Measurements from ENCODE around the gene ANGPT4. TPM values are rescaled to one million over a fixed set of nuclear protein-coding genes. Genes with fewer than 3 reads are reported as not detected.

Gene ANGPT4
- total and polyA plus RNA-seq, 2 of the 8 experiments (the other 6 are each of a cell fraction or from before 2014, with no cell fraction given) = 0.07 to 0.33 TPM

DNA sequence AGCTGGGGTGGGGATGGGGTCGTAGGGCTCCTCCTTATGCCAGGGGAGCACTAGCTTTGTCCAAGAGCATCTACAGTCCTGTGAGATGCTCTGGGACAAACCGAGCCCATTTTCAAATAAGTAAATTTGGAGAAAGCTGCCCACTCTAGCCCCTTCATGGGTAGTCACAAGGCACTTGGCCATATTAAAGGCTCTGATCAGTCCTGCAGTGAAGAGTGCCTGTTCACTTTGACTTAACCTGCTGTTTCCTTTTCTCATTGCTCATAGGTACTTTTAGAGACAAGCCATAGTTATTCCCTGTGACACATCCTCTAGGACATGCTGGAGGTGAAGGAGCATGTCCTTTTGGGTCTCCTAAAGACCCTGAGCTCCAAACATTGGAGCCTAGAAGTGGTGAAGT lies 44.2 kb downstream of the ANGPT4 start:
- no peak overlapping the region for H3K9ac ChIP-seq (replicated peaks in 1 of 4; ENCODE audit: extremely low read depth in 1 of 4, low read depth in 3 of 4, low read length in 3 of 4)
- H4K8ac ChIP-seq (ENCODE audit: extremely low read depth, insufficient read depth, low read length) = no peak overlapping the region
- H4K91ac ChIP-seq (replicated peaks; ENCODE audit: insufficient read length, low read length) = no peak overlapping the region
- no peak overlapping the region for H2BK20ac ChIP-seq (ENCODE audit: low read length)
- no peak overlapping the region for H3K14ac ChIP-seq (ENCODE audit: insufficient read length)
- peaks cover 0 to 4% (median 0%) of the 10 kb centered on the region in 4 experiments; a peak in 3 of 7 replicates for H3K4me1 ChIP-seq (replicated peaks in 1 of 4; ENCODE audit: control insufficient read depth in 3 of 4, insufficient read depth in 4 of 4, low read length in 3 of 4)
- no peaks in the 10 kb centered on the region for H3K79me1 ChIP-seq (ENCODE audit: low read depth, low read length)
- H3K4me2 ChIP-seq (ENCODE audit: insufficient read depth in 1 of 2, low read depth in 2 of 2, low read length in 2 of 2) = no peak overlapping the region
- H3K9me3 ChIP-seq (ENCODE audit: insufficient read depth in 2 of 2, low read depth in 1 of 2, low read length in 1 of 2) = no peaks in the 10 kb centered on the region
- H3K18ac ChIP-seq (ENCODE audit: extremely low read depth, low read length) = no peak overlapping the region
- DNase-seq (ENCODE audit: low read depth in 1 of 2, low spot score in 2 of 2) = no peak
- no peaks in the 10 kb centered on the region for H3K79me2 ChIP-seq (ENCODE audit: control insufficient read depth in 1 of 2, insufficient read depth in 2 of 2, low read length in 2 of 2)
- H2BK120ac ChIP-seq (replicated peaks; ENCODE audit: low read depth, low read length) = no peak overlapping the region
- H3K4ac ChIP-seq (replicated peaks; ENCODE audit: insufficient read length, low read depth, low read length) = no peak overlapping the region
- no peaks in the 10 kb centered on the region; a peak in 2 of 7 replicates for H3K27me3 ChIP-seq (replicated peaks in 1 of 4; ENCODE audit: control insufficient read depth in 3 of 4, extremely low read depth in 1 of 4, insufficient read depth in 3 of 4, low read length in 3 of 4)
- no peak for FAIRE-seq
- ChIA-PET CTCF (ENCODE audit: partially characterized antibody) (interaction anchor here (0.8 to 9.2 kb wide), 17 partner anchors 9 to 90 kb away, joined by 3 to 95 read pairs (median 6); no protein-coding TSS in a partner anchor), POLR2A (ENCODE audit: partially characterized antibody) (no interaction called here)
- H3K23ac ChIP-seq (ENCODE audit: insufficient read length) = no peak overlapping the region
- H2BK15ac ChIP-seq (ENCODE audit: low read length) = no peak overlapping the region
- H2AFZ ChIP-seq (ENCODE audit: low read length) = no peak overlapping the region
- no peaks in the 10 kb centered on the region for H3K36me3 ChIP-seq (ENCODE audit: control insufficient read depth in 2 of 4, insufficient read depth in 4 of 4, low read length in 3 of 4)
- no peak overlapping the region for H3K27ac ChIP-seq (ENCODE audit: low read depth, low read length)
- no peak overlapping the region for H3K56ac ChIP-seq (replicated peaks; ENCODE audit: insufficient read length, low read depth, low read length)
- no peak overlapping the region for H2AK5ac ChIP-seq (ENCODE audit: low read depth, low read length)
- no peak overlapping the region for H3K4me3 ChIP-seq (ENCODE audit: extremely low read depth in 1 of 4, insufficient read depth in 2 of 4, low read depth in 3 of 4, low read length in 4 of 4)
- no peak overlapping the region for H2BK5ac ChIP-seq (ENCODE audit: low read depth, low read length)
- H4K20me1 ChIP-seq (replicated peaks in 1 of 2; ENCODE audit: control insufficient read depth in 1 of 2, insufficient read depth in 2 of 2, low read length in 2 of 2) = no peaks in the 10 kb centered on the region
- H2BK12ac ChIP-seq (ENCODE audit: low read depth, low read length) = no peak overlapping the region
- no peak overlapping the region for H4K5ac ChIP-seq (ENCODE audit: insufficient read length, low read depth, low read length)
- WGBS, 2 experiments (ENCODE audit: extremely low coverage in 1 of 2, insufficient coverage in 1 of 2, insufficient read length in 1 of 2, insufficient replicate concordance in 2 of 2, low coverage in 1 of 2, low lambda C conversion rate in 2 of 2, missing lambda C conversion rate in 1 of 2) = 52% methylated on average over 2 of the region's 2 CpGs; no CpG with 5 or more reads in 1 of the 2 experiments
- no peaks in the 10 kb centered on the region for H3K23me2 ChIP-seq (ENCODE audit: low read depth, low read length)
- TF ChIP-seq CREB1 (IDR thresholded peaks at IDR 0.05) = no peak
- TF ChIP-seq TEAD4 (IDR thresholded peaks at IDR 0.05; ENCODE audit: low read depth, low read length) = no peak
- no peak for TF ChIP-seq GTF2F1 (IDR thresholded peaks at IDR 0.05; ENCODE audit: borderline replicate concordance, low read depth, low read length)
- no peak for TF ChIP-seq EZH2 (IDR thresholded peaks at IDR 0.05; ENCODE audit: low read depth, low read length, severe bottlenecking)
- TF ChIP-seq RFX5 (IDR thresholded peaks at IDR 0.05; ENCODE audit: borderline replicate concordance, low read depth, low read length) = no peak
- no peak for TF ChIP-seq MAX (IDR thresholded peaks at IDR 0.05)
- no peak for TF ChIP-seq HDAC2 (IDR thresholded peaks at IDR 0.05; ENCODE audit: borderline replicate concordance in 1 of 2, low read depth in 2 of 2, low read length in 2 of 2)
- no peak for TF ChIP-seq TAF1 (IDR thresholded peaks at IDR 0.05; ENCODE audit: low read depth, low read length)
- TF ChIP-seq ZNF274 (IDR thresholded peaks at IDR 0.05; ENCODE audit: borderline replicate concordance, extremely low read depth, low read length) = no peak
- no peak for TF ChIP-seq SIN3A (conservative IDR thresholded peaks at IDR 0.05 in 1 of 2, IDR thresholded peaks at IDR 0.05 in 1 of 2; ENCODE audit: low read depth in 1 of 2, low read length in 2 of 2)
- TF ChIP-seq CTBP2 (IDR thresholded peaks at IDR 0.05; ENCODE audit: borderline replicate concordance, insufficient read depth, insufficient read length, low read length) = no peak
- TF ChIP-seq RBBP5 (IDR thresholded peaks at IDR 0.05; ENCODE audit: borderline replicate concordance, low read depth, low read length) = no peak
- TF ChIP-seq JUND (IDR thresholded peaks at IDR 0.05; ENCODE audit: low read length) = no peak
- TF ChIP-seq TBP (IDR thresholded peaks at IDR 0.05; ENCODE audit: low read depth, low read length) = no peak
